H1 (cell line): Measurements from ENCODE around the gene ZXDC. TPM values are rescaled to one million over a fixed set of nuclear protein-coding genes. Genes with fewer than 3 reads are reported as not detected.

Source experiments
- CHD2 ChIP-seq: IDR thresholded peaks from 2 replicates; pipeline ENCODE4 v1.6.1; 2012; ENCODE audit warnings: low read length, improper control_type of control experiment
- EP300 ChIP-seq, 2 experiments: IDR thresholded peaks; 1 replicate in 1 of 2; 2 replicates in 1 of 2; pipeline ENCODE4 v1.6.1; 2011 to 2012; ENCODE audit warnings: low read depth in 2 of 2, low read length in 2 of 2, mild to moderate bottlenecking in 2 of 2, borderline replicate concordance in 1 of 2, inconsistent platforms in 1 of 2, moderate library complexity in 1 of 2
- HDAC2 ChIP-seq, 2 experiments: fragments of 300-600 bp in 1 of 2; sonication (generic) in 1 of 2; IDR thresholded peaks; 2 replicates each; pipeline ENCODE4 v1.6.1; 2011 to 2012; ENCODE audit warnings: low read depth in 2 of 2, low read length in 2 of 2, mild to moderate bottlenecking in 2 of 2, moderate library complexity in 2 of 2, borderline replicate concordance in 1 of 2, inconsistent platforms in 1 of 2
- JUN ChIP-seq: IDR thresholded peaks from 2 replicates; pipeline ENCODE4 v1.6.1; 2011; ENCODE audit warnings: low read depth, mild to moderate bottlenecking, improper control_type of control experiment, low read length
- POLR2AphosphoS5 ChIP-seq: IDR thresholded peaks from 2 replicates; pipeline ENCODE4 v1.6.1; 2011; ENCODE audit warnings: low read depth, low read length
- RNF2 ChIP-seq: fragments of 200-900, 300-1000 bp; sonication (generic); IDR thresholded peaks from 2 replicates; pipeline ENCODE4 v1.7.1; 2016; ENCODE audit warnings: borderline replicate concordance, low read depth, mild to moderate bottlenecking, antibody characterized with exemption, low read length; ENCODE audit not compliant: poor library complexity, severe bottlenecking; ENCODE audit errors: missing control alignments
- SAP30 ChIP-seq: fragments of 300-600 bp; sonication (generic); IDR thresholded peaks from 2 replicates; pipeline ENCODE4 v1.7.1; 2012; ENCODE audit warnings: low read length, moderate library complexity, mild to moderate bottlenecking, inconsistent platforms; ENCODE audit not compliant: insufficient read depth, insufficient replicate concordance
- SIX5 ChIP-seq: IDR thresholded peaks from 2 replicates; pipeline ENCODE4 v1.6.1; 2011; ENCODE audit warnings: mild to moderate bottlenecking, low read depth, low read length
- SP4 ChIP-seq: IDR thresholded peaks from 2 replicates; pipeline ENCODE4 v1.6.1; 2012; ENCODE audit warnings: low read length, inconsistent platforms
- SRF ChIP-seq: IDR thresholded peaks from 2 replicates; pipeline ENCODE4 v1.6.1; 2011; ENCODE audit warnings: mild to moderate bottlenecking, low read depth, low read length, moderate library complexity
- TCF12 ChIP-seq: IDR thresholded peaks from 2 replicates; pipeline ENCODE4 v1.6.1; 2011; ENCODE audit warnings: low read depth, mild to moderate bottlenecking, low read length
- polyA plus RNA-seq, 7 experiments: library from polyadenylated mRNA; depleted of rRNA in 3 of 7; stranded (reverse) in 5 of 7; unstranded in 2 of 7; fragments of >200 nt in 5 of 7; fragments of 200-250 nt in 2 of 7; gene quantifications; 1 replicate in 5 of 7; 2 replicates in 1 of 7; 4 replicates in 1 of 7; pipeline versions ENCODE4 v1.2.1 to v1.2.3, GENCODE V29; 2011 to 2013; ENCODE audit warnings: missing spikeins in 2 of 7, mixed read lengths in 2 of 7
- total RNA-seq: library from RNA; stranded (reverse); fragmentation: NEBNext Ultra II Directional; extraction: Animal tissue kit (Norgen Biotek cat#: 25700); gene quantifications from 2 replicates; pipeline ENCODE4 v1.2.1, GENCODE V29; 2021

ZXDC gene
- total and polyA plus RNA-seq, 2 of the 8 experiments (the other 6 are each of a cell fraction or from before 2014, with no cell fraction given), result 12.7 to 24.3 TPM

GRCh38 chr3:126465928-126466544 is 9.7 kb downstream of the ZXDC start (continued):
- TF ChIP-seq EP300 (IDR thresholded peaks at IDR 0.05; ENCODE audit: borderline replicate concordance in 1 of 2, low read depth in 2 of 2, low read length in 2 of 2) (no peak), SRF (no peak), CHD2 (no peak), TCF12 (no peak), RNF2 (no peak), SP4 (no peak), POLR2AphosphoS5 (no peak), HDAC2 (IDR thresholded peaks at IDR 0.05; ENCODE audit: borderline replicate concordance in 1 of 2, low read depth in 2 of 2, low read length in 2 of 2) (no peak), SIX5 (no peak), SAP30 (no peak), JUN (no peak)
